HepG2 (cell line): Measurements from ENCODE around the gene NEURL1. TPM values are rescaled to one million over a fixed set of nuclear protein-coding genes. Genes with fewer than 3 reads are reported as not detected.

ENCODE experiments used
- ARID5B ChIP-seq: IDR thresholded peaks from 2 replicates; pipeline ENCODE4 v1.4.0; 2020; ENCODE audit warnings: mild to moderate bottlenecking, missing genetic modification reagents
- ATF4 ChIP-seq, 2 experiments: fragments of 450-650 bp in 1 of 2; sonication (generic) in 1 of 2; formaldehyde crosslinking; IDR thresholded peaks; 2 replicates each; pipeline versions ENCODE4 v1.5.0 to v1.8.0; 2020 to 2022; ENCODE audit warnings: mild to moderate bottlenecking in 1 of 2, missing genetic modification reagents in 1 of 2
- ELF3 ChIP-seq: IDR thresholded peaks from 2 replicates; pipeline ENCODE4 v1.6.1; 2016; ENCODE audit warnings: missing genetic modification reagents, missing compliant biosample characterization
- FOXJ3 ChIP-seq: sonication (generic); formaldehyde crosslinking; IDR thresholded peaks from 2 replicates; pipeline ENCODE4 v1.4.0; 2020; ENCODE audit warnings: missing genetic modification reagents, mild to moderate bottlenecking, borderline replicate concordance
- KAT7 ChIP-seq: IDR thresholded peaks from 2 replicates; pipeline ENCODE4 v1.6.1; 2018; ENCODE audit warnings: borderline replicate concordance, missing compliant biosample characterization
- SNAPC5 ChIP-seq: sonication (generic); formaldehyde crosslinking; IDR thresholded peaks from 2 replicates; pipeline ENCODE4 v1.8.1; 2023; ENCODE audit warnings: mild to moderate bottlenecking, missing genetic modification reagents, borderline replicate concordance
- ZBTB10 ChIP-seq: sonication (generic); formaldehyde crosslinking; IDR thresholded peaks from 2 replicates; pipeline ENCODE4 v1.4.0; 2020; ENCODE audit warnings: missing genetic modification reagents, borderline replicate concordance
- ZFP91 ChIP-seq: sonication (generic); formaldehyde crosslinking; IDR thresholded peaks from 2 replicates; pipeline ENCODE4 v1.9.0; 2022; ENCODE audit warnings: missing genetic modification reagents, mild to moderate bottlenecking, borderline replicate concordance
- ZNF143 ChIP-seq: sonication (generic); formaldehyde crosslinking; IDR thresholded peaks from 2 replicates; pipeline ENCODE4 v1.4.0; 2020; ENCODE audit warnings: missing genetic modification reagents
- ZNF441 ChIP-seq: sonication (generic); formaldehyde crosslinking; IDR thresholded peaks from 2 replicates; pipeline ENCODE4 v1.7.0; 2021; ENCODE audit warnings: missing genetic modification reagents, borderline replicate concordance
- ZNF543 ChIP-seq: sonication (generic); formaldehyde crosslinking; IDR thresholded peaks from 2 replicates; pipeline ENCODE4 v1.4.0; 2020; ENCODE audit warnings: mild to moderate bottlenecking, missing genetic modification reagents
- ZNF781 ChIP-seq: sonication (generic); formaldehyde crosslinking; IDR thresholded peaks from 2 replicates; pipeline ENCODE4 v1.5.1; 2020; ENCODE audit warnings: borderline replicate concordance, mild to moderate bottlenecking, missing genetic modification reagents; ENCODE audit errors: not compliant biosample characterization
- ZSCAN25 ChIP-seq: sonication (generic); formaldehyde crosslinking; IDR thresholded peaks from 2 replicates; pipeline ENCODE4 v1.8.0; 2022; ENCODE audit warnings: mild to moderate bottlenecking, missing genetic modification reagents
- polyA plus RNA-seq, 8 experiments: library from polyadenylated mRNA; depleted of rRNA in 3 of 8; stranded (reverse) in 7 of 8; unstranded in 1 of 8; fragments of >200 nt; fragmentation: Illumina TruSeq in 4 of 8; extraction: Trizol in 4 of 8; gene quantifications; 2 replicates each; pipeline versions ENCODE4 v1.2.1 to v1.2.3, GENCODE V29; 2011 to 2016; ENCODE audit warnings: low read depth in 4 of 8, missing spikeins in 1 of 8, mixed read lengths in 1 of 8; ENCODE audit not compliant: insufficient read depth in 1 of 8
- total RNA-seq, 5 experiments: library from RNA; depleted of rRNA; stranded (reverse); fragments of >200 nt; fragmentation: Illumina TruSeq; extraction: Trizol; gene quantifications; 2 replicates each; pipeline ENCODE4 v1.2.3, GENCODE V29; 2016; ENCODE audit warnings: low read depth in 1 of 5
- TF ChIP-seq, protein P1 (sequence below): sonication (generic); formaldehyde crosslinking; IDR thresholded peaks from 2 replicates; pipeline ENCODE4 v1.4.0; 2020; ENCODE audit warnings: missing genetic modification reagents
- TF ChIP-seq, protein P2 (sequence below): sonication (generic); formaldehyde crosslinking; IDR thresholded peaks from 2 replicates; pipeline ENCODE4 v1.4.0; 2020; ENCODE audit warnings: missing genetic modification reagents

Gene NEURL1
- total and polyA plus RNA-seq, 2 of the 13 experiments (the other 11 are each of a cell fraction or from before 2014, with no cell fraction given): not detected

DNA sequence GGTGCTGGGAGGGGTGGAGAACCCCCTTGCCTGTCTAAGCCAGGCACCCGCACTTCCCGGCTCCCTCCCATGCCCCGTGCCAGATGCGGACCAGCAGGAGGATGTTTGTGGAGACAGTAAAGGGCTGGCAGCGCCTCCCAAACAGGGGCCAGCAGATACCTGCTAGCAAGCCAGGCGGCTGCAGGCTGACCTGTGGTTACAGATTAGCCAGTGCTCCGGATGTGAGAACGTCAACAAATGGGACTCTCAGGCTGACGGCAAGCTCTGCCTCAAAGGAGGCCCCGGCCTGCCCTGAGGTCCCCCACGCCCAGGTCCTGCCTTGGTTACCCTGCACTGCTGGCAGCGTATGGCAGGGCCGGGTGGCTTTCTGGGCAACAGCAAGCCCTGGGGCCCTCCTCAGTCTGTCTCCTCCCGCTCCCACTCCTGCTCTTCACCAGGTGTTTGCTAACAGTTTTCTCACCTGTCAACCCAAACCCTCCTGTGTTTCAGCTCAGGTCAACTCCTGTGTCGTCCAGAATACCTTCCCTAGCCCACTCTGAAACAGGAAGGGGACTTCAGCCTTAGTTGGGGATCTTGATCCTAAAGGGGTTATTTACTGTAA lies 85.4 kb downstream of the NEURL1 start (continued):
- TF ChIP-seq, protein P1, sequence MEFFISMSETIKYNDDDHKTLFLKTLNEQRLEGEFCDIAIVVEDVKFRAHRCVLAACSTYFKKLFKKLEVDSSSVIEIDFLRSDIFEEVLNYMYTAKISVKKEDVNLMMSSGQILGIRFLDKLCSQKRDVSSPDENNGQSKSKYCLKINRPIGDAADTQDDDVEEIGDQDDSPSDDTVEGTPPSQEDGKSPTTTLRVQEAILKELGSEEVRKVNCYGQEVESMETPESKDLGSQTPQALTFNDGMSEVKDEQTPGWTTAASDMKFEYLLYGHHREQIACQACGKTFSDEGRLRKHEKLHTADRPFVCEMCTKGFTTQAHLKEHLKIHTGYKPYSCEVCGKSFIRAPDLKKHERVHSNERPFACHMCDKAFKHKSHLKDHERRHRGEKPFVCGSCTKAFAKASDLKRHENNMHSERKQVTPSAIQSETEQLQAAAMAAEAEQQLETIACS (CRISPR knock-in tag): no peak
- no peak for TF ChIP-seq SNAPC5 (CRISPR knock-in tag)
- TF ChIP-seq ARID5B: peak; percentile 87
- TF ChIP-seq KAT7 (CRISPR knock-in tag): no peak
- 0 out of 2 replicates have a peak, but pooled peaks have one; percentile 26 for TF ChIP-seq ZSCAN25
- no peak for TF ChIP-seq ATF4 (CRISPR knock-in tag; IDR thresholded peaks at IDR 0.05)
- TF ChIP-seq ZNF543 (CRISPR knock-in tag): 0 out of 2 replicates have a peak, but pooled peaks have one; percentile 41
- no peak for TF ChIP-seq FOXJ3 (CRISPR knock-in tag)
- TF ChIP-seq ELF3 (CRISPR knock-in tag): peak; percentile 76
- no peak for TF ChIP-seq ZBTB10 (CRISPR knock-in tag)
- TF ChIP-seq, protein P2, sequence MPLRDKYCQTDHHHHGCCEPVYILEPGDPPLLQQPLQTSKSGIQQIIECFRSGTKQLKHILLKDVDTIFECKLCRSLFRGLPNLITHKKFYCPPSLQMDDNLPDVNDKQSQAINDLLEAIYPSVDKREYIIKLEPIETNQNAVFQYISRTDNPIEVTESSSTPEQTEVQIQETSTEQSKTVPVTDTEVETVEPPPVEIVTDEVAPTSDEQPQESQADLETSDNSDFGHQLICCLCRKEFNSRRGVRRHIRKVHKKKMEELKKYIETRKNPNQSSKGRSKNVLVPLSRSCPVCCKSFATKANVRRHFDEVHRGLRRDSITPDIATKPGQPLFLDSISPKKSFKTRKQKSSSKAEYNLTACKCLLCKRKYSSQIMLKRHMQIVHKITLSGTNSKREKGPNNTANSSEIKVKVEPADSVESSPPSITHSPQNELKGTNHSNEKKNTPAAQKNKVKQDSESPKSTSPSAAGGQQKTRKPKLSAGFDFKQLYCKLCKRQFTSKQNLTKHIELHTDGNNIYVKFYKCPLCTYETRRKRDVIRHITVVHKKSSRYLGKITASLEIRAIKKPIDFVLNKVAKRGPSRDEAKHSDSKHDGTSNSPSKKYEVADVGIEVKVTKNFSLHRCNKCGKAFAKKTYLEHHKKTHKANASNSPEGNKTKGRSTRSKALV (CRISPR knock-in tag): no peak
- peak; percentile 55 for TF ChIP-seq ZFP91
- no peak for TF ChIP-seq ZNF143 (CRISPR knock-in tag)
- TF ChIP-seq ZNF441 (CRISPR knock-in tag): 0 out of 2 replicates have a peak, but pooled peaks have one; percentile 38
- TF ChIP-seq ZNF781 (CRISPR knock-in tag): no peak
